Upper lobe of left lung (tissue), 6 donors: Measurements from ENCODE around the gene LRRC51. TPM values are rescaled to one million over a fixed set of nuclear protein-coding genes. Genes with fewer than 3 reads are reported as not detected.

Experiments used
- ATAC-seq, 2 donors: fragments of 200-7000 bp; cut with Tn5 transposase; one replicate each; pipeline ENCODE4 v1.9.1; 2022; ENCODE audit warnings: mild to moderate bottlenecking in 2 of 2, moderate library complexity in 2 of 2; ENCODE audit not compliant: low FRiP score in 2 of 2
- DNase-seq, 2 donors: peaks; one replicate each; pipeline ENCODE4 v3.0.0-alpha.2; 2019 to 2020
- H3K27ac ChIP-seq, 4 donors: fragments of 200-600 bp; sonication (generic); one replicate each; pipeline ENCODE4 v1.5.1; 2016 to 2019
- H3K27me3 ChIP-seq, 4 donors: fragments of 200-600 bp; sonication (generic); one replicate each; pipeline ENCODE4 v1.5.1; 2017 to 2019
- H3K36me3 ChIP-seq, 4 donors: fragments of 200-600 bp; sonication (generic); one replicate each; pipeline ENCODE4 v1.5.1; 2016 to 2019
- H3K4me1 ChIP-seq, 4 donors: fragments of 200-600 bp; sonication (generic); one replicate each; pipeline ENCODE4 v1.5.1; 2018 to 2019
- H3K4me3 ChIP-seq, 4 donors: fragments of 200-600 bp; sonication (generic); one replicate each; pipeline ENCODE4 v1.5.1; 2017 to 2019; ENCODE audit warnings: mild to moderate bottlenecking in 2 of 4, moderate library complexity in 1 of 4
- H3K9me3 ChIP-seq, 4 donors: fragments of 200-600 bp; sonication (generic); one replicate each; pipeline ENCODE4 v1.5.1; 2018 to 2019
- EP300 ChIP-seq, 4 donors: sonication (generic); formaldehyde crosslinking; IDR thresholded peaks; one replicate each; pipeline ENCODE4 v1.5.1; 2017; ENCODE audit warnings: antibody characterized with exemption in 4 of 4, control low read depth in 2 of 4
- POLR2A ChIP-seq, 4 donors: fragments of 450-650 bp; IDR thresholded peaks; one replicate each; pipeline ENCODE4 v1.5.1; 2016 to 2017; ENCODE audit warnings: antibody characterized with exemption in 4 of 4, mild to moderate bottlenecking in 2 of 4
- POLR2AphosphoS5 ChIP-seq, 2 donors: sonication (generic); formaldehyde crosslinking; IDR thresholded peaks; one replicate each; pipeline ENCODE4 v1.5.1; 2017; ENCODE audit warnings: antibody characterized with exemption in 2 of 2
- WGBS, 2 donors: methylation state at CpG; one replicate each; pipeline ENCODE4 v1.1.5; 2017 to 2018; 5-methylcytosine and 5-hydroxymethylcytosine counted together
- total RNA-seq, 6 donors: library from RNA; depleted of rRNA in 4 of 6; stranded (reverse); fragments of >200 nt in 4 of 6; gene quantifications; one replicate each; pipeline versions ENCODE4 v1.1.0 to v1.2.1, GENCODE V29; 2016 to 2021
- TF ChIP-seq, protein P1 (sequence below), 6 experiments: fragments of 450-650 bp in 4 of 6; fragments of 200-600 bp in 2 of 6; sonication (generic) in 2 of 6; IDR thresholded peaks; one replicate each; pipeline ENCODE4 v1.5.1; 2016 to 2019; ENCODE audit warnings: antibody characterized with exemption in 6 of 6
- donor health status: DM: no; HTN: no; CAD: no; lungs with moderate emphysema.
- donor health status: DM: no; HTN: yes; CAD: no; lungs with severe emphysema.

The LRRC51 gene
- total RNA-seq, 6 donors from 2014 or later: 5.3 to 19.2 (median 10.3) TPM

- Histone ChIP-seq H3K27me3 (no peaks in the 10 kb centered on the region), H3K27ac (peak overlapping the region; percentile 92 to 98 (median 95)), H3K9me3 (no peaks in the 10 kb centered on the region), H3K4me1 (peaks cover 42 to 52% (median 44%) of the 10 kb centered on the region in 4 donors), H3K4me3 (peak overlapping the region in 3 of 4 donors; percentile 45 to 61 (median 56)), H3K36me3 (no peaks in the 10 kb centered on the region)
- TF ChIP-seq POLR2AphosphoS5 (IDR thresholded peaks at IDR 0.05): no peak
- TF ChIP-seq, protein P1, sequence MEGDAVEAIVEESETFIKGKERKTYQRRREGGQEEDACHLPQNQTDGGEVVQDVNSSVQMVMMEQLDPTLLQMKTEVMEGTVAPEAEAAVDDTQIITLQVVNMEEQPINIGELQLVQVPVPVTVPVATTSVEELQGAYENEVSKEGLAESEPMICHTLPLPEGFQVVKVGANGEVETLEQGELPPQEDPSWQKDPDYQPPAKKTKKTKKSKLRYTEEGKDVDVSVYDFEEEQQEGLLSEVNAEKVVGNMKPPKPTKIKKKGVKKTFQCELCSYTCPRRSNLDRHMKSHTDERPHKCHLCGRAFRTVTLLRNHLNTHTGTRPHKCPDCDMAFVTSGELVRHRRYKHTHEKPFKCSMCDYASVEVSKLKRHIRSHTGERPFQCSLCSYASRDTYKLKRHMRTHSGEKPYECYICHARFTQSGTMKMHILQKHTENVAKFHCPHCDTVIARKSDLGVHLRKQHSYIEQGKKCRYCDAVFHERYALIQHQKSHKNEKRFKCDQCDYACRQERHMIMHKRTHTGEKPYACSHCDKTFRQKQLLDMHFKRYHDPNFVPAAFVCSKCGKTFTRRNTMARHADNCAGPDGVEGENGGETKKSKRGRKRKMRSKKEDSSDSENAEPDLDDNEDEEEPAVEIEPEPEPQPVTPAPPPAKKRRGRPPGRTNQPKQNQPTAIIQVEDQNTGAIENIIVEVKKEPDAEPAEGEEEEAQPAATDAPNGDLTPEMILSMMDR (IDR thresholded peaks at IDR 0.05): no peak
- TF ChIP-seq POLR2A (IDR thresholded peaks at IDR 0.05): no peak
- TF ChIP-seq EP300 (IDR thresholded peaks at IDR 0.05): no peak
- no peak for ATAC-seq
- 25 to 30% methylated on average over 3 to 5 of the region's 5 CpGs for WGBS, 2 donors
- no peak for DNase-seq
Measured at GRCh38 chr11:72042064-72042745, 38.4 kb upstream of the LRRC51 start.

GRCh38 chr11:72045849-72046248 lies 34.8 kb upstream of the LRRC51 start:
- no peak for TF ChIP-seq EP300 (IDR thresholded peaks at IDR 0.05)
- TF ChIP-seq POLR2A (IDR thresholded peaks at IDR 0.05): no peak
- TF ChIP-seq, protein P1 (IDR thresholded peaks at IDR 0.05): no peak
- H3K27me3 ChIP-seq: no peaks in the 10 kb centered on the region
- peaks cover 0 to 7% (median 1%) of the 10 kb centered on the region in 4 donors for H3K36me3 ChIP-seq
- H3K4me1 ChIP-seq: peaks cover 15 to 25% (median 18%) of the 10 kb centered on the region in 4 donors
- DNase-seq: no peak
- H3K4me3 ChIP-seq: no peak overlapping the region
- no peaks in the 10 kb centered on the region for H3K9me3 ChIP-seq
- peak overlapping the region in 1 of 4 donors; percentile 38 for H3K27ac ChIP-seq
- WGBS, 2 donors: 79 to 84% methylated on average over 5 of the region's 5 CpGs
- ATAC-seq: no peak

DNA sequence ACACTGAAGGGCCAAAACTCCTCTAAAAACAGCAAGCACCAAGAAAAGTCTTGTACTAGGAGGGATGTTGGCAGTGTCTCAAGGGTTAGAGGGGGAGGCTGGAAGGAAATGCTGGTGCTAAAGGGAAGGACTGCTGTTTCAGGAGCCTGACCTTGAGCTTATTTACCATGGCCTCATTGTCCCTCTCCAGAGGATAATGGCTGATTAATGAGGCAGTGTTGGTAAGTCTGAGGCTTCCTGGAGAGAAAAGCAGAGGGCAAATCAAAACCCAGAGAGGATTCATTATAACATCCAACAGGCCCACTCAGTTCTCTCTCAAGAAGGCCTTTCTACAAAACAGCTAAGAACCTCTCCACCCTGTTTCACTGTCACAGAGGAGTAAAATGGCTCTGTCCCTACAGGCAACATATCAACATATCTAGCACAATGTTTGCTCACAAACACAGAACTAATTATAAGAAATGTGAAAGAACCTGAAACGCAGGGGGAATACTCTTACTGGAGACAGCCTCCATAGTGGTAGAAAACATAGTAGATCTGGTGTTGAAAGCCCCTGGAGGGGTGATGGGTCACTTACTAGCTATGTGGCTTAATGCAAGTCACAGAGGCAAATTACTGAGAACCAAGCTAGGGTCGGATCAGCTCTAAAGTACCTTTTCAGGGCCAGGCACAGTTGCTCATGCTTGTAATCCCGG lies 31.7 kb upstream of the LRRC51 start:
- no peak for TF ChIP-seq POLR2A (IDR thresholded peaks at IDR 0.05)
- TF ChIP-seq, protein P1 (IDR thresholded peaks at IDR 0.05): no peak
- TF ChIP-seq EP300 (IDR thresholded peaks at IDR 0.05): no peak
- no peak for TF ChIP-seq POLR2AphosphoS5 (IDR thresholded peaks at IDR 0.05)
- no peak for DNase-seq
- 75 to 83% methylated on average over 3 of the region's 3 CpGs for WGBS, 2 donors
- Histone ChIP-seq H3K4me1 (peaks cover 0 to 8% (median 2%) of the 10 kb centered on the region in 4 donors), H3K27ac (peak overlapping the region in 3 of 4 donors; percentile 18 to 48 (median 26)), H3K36me3 (peaks cover 0 to 12% (median 1%) of the 10 kb centered on the region in 4 donors), H3K9me3 (no peaks in the 10 kb centered on the region), H3K27me3 (no peaks in the 10 kb centered on the region), H3K4me3 (no peak overlapping the region)
- ATAC-seq: no peak

DNA sequence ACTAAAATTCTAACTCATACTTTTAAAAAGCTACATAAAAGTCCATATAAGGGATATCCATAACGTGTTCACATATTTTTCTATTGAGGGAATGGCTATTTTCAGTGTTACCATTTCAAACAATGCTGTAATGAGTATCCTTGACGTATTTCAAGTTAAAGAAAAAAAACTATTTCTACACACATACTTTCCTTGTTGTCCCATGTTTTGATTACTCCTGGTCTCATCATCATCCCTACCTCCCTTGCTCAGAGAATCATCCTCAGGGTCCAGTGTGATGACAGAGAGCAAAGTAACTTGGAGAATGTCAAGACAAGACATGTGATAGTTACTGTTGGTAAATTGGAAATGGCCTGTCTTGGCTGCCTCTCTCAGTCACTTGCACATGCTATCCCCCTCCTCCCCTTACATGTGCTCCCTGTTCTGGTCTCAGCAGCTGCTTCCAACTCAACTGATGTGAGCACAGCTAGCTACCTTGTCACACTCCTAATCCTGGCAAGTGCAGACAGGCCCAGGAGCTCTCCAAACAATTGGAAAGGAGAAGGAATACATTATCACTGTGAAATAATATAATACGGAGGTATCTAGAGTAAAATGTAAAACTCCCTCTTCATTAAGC lies 22.1 kb upstream of the LRRC51 start:
- DNase-seq (no peak), ATAC-seq (no peak)
- Histone ChIP-seq H3K9me3 (no peaks in the 10 kb centered on the region), H3K27ac (no peak overlapping the region), H3K4me3 (no peak overlapping the region), H3K4me1 (no peaks in the 10 kb centered on the region), H3K36me3 (peaks cover 0 to 12% (median 3%) of the 10 kb centered on the region in 4 donors), H3K27me3 (no peaks in the 10 kb centered on the region)
- 83 to 84% methylated on average over 3 of the region's 3 CpGs for WGBS, 2 donors
- TF ChIP-seq POLR2AphosphoS5 (IDR thresholded peaks at IDR 0.05) (no peak), EP300 (IDR thresholded peaks at IDR 0.05) (no peak), POLR2A (IDR thresholded peaks at IDR 0.05) (no peak)
- TF ChIP-seq, protein P1 (IDR thresholded peaks at IDR 0.05): no peak
